Measurements from ENCODE around the gene IL17RE.

Gene IL17RE

DNA sequence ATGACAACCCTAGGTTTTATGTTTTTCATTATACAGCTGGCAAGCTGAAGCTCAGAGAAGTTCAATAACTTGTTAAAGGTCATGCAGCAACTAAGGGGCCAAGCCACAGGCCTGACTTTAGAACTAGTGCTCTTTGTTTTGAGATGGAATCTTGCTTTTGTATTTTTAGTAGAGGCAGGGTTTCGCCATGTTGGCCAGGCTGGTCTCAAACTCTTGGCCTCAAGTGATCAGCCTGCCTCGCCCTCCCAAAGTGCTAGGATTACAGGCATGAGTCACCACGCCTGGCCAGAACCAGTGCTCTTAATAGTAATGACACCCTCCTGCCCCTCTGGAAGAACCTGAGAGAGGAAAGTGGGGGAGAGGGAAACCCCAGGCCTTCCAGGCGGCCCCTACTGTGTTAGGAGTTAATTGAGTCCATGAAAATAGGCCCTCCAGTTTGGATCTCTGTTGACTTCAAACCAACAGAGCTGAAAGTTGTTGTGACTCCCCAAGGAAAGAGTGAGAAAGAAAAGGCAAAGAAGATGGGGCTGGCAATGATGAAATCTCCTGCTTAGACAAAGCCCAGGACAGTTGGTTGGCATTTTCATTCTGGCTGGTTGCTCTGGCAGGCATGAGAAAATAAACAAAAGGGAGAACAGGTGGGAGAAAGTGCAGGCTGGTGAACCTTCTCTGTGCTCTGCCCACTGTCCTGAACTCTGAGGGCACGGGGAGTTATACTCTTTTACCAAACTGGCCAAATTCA lies 53.1 kb downstream of the IL17RE start:
- DNase-seq (ENCODE audit: low read depth, low spot score) = no peak

DNA sequence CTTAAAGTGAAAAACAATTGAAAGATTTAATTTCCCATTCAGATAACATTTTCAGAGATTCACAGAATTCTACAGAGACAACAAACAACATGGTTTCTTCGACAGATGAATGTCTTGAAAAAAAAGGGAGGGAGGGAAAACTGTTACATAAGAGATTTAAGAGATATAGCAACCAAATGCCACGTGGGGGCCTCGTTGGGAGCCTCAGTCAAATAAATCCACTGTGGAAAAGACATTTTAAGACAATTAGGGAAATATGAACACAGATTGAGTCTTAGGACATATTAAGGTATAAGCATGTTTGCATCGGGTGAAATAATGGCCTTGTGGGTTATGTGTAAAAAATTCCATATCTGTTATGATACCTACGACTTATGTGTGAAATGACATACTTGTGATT lies 54.6 kb downstream of the IL17RE start:
- no peak for DNase-seq (ENCODE audit: low read depth, low spot score)

DNA sequence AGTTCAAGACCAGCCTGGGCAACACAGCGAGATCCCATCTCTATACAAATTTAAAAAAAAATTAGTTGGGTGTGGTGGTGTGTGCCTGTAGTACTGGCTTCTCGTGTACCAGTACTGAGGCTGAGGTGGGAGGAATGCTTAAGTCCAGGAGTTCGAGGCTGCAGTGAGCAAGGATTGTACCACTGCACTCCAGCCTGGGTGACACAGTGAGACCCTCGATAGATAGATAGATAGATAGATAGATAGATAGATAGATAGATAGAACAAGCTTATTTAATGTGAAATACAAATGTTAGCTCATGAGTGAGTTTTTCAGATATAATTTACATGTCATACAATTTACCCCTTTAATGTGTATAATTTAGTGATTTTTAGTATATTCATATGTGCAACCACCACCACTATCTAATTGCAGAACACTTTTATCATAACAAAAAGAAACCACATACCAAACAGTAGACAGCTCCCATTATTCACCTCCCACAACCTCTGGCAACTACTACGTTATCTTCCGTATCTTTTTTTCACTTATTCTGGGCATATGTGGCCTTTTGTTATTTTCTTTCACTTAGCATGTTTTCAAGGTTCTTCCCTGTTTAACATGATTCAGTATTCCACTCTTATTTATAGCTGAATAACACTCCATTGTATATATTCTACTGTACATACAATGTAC lies 62.7 kb downstream of the IL17RE start:
- no peak for DNase-seq (ENCODE audit: low read depth, low spot score)

All from ELF-1 (cell line).